NAMALWA (cell line): ENCODE results near the gene CARNS1.

Experiments used
- DNase-seq: peaks from one replicate; pipeline ENCODE4 v3.0.0-alpha.2; 2015; ENCODE audit warnings: low spot score

CARNS1 gene

GRCh38 chr11:67441098-67441563 lies 25.7 kb downstream of the CARNS1 start:
- no peak for DNase-seq

- peak; percentile 64 for DNase-seq
These were observed 26.4 kb downstream of the CARNS1 start for GRCh38 chr11:67441731-67442351.

- DNase-seq: no peak
These were observed 27.3 kb downstream of the CARNS1 start for GRCh38 chr11:67442504-67443404.

GRCh38 chr11:67445515-67445914 lies 30.0 kb downstream of the CARNS1 start:
- DNase-seq: no peak

- DNase-seq: no peak
These were observed 32.7 kb downstream of the CARNS1 start for GRCh38 chr11:67448220-67448609.

GRCh38 chr11:67449116-67449844 lies 33.8 kb downstream of the CARNS1 start:
- no peak for DNase-seq

- no peak for DNase-seq
These were observed 35.5 kb downstream of the CARNS1 start for GRCh38 chr11:67450796-67451657.

- DNase-seq: no peak
These were observed 36.1 kb downstream of the CARNS1 start for GRCh38 chr11:67451658-67451976.

GRCh38 chr11:67452141-67452952 lies 36.9 kb downstream of the CARNS1 start, which contains the start of gene GPR152:
TSS of gene GPR152 (minus strand) at chr11:67452729. CDS start at chr11:67452724, 5 bp downstream.
- no peak for DNase-seq

GRCh38 chr11:67453816-67454732 lies 38.6 kb downstream of the CARNS1 start:
- DNase-seq: no peak

- no peak for DNase-seq
These were observed 39.6 kb downstream of the CARNS1 start, which contains the start of gene CABP4 for GRCh38 chr11:67455054-67455453. TSS of gene CABP4 (plus strand) at chr11:67455354. CDS start at chr11:67455424, 70 bp downstream.

GRCh38 chr11:67456068-67456705 lies 40.7 kb downstream of the CARNS1 start:
- no peak for DNase-seq

- no peak for DNase-seq
These were observed 42.0 kb downstream of the CARNS1 start for GRCh38 chr11:67457453-67457852.

GRCh38 chr11:67458266-67458665 lies 42.8 kb downstream of the CARNS1 start:
- DNase-seq: no peak

GRCh38 chr11:67463186-67463585 lies 47.7 kb downstream of the CARNS1 start:
- no peak for DNase-seq

GRCh38 chr11:67463680-67464410 lies 48.4 kb downstream of the CARNS1 start:
- DNase-seq: no peak

- peak; percentile 96 for DNase-seq
These were observed 49.1 kb downstream of the CARNS1 start for GRCh38 chr11:67464411-67465188.

- no peak for DNase-seq
These were observed 49.7 kb downstream of the CARNS1 start for GRCh38 chr11:67465189-67465510.
